Gastrocnemius medialis (tissue), 4 donors: Measurements from ENCODE around the gene MAML3. TPM values are rescaled to one million over a fixed set of nuclear protein-coding genes. Genes with fewer than 3 reads are reported as not detected.

ENCODE experiments used
- ATAC-seq, 2 donors: fragments of 150-250 bp; one replicate each; pipeline ENCODE4 v1.9.1; 2016
- DNase-seq, 2 donors: peaks; one replicate each; pipeline ENCODE4 v3.0.0-alpha.2; 2019
- H3K27ac ChIP-seq, 4 donors: fragments of 200-600 bp; sonication (generic); 1 replicate in 1 of 4; 2 replicates in 3 of 4; pipeline ENCODE4 v1.5.1; 2016 to 2018; ENCODE audit warnings: mild to moderate bottlenecking in 2 of 4, moderate library complexity in 1 of 4
- H3K27me3 ChIP-seq, 3 donors: fragments of 200-600 bp; sonication (generic) in 2 of 3; 1 replicate in 1 of 3; 2 replicates in 2 of 3; pipeline versions ENCODE4 v1.5.1 to v1.6.0; 2016 to 2019; ENCODE audit warnings: mild to moderate bottlenecking in 1 of 3, moderate library complexity in 1 of 3
- H3K36me3 ChIP-seq, 2 donors: fragments of 200-600 bp; sonication (generic) in 1 of 2; one replicate each; pipeline ENCODE4 v1.5.1; 2017 to 2018
- H3K4me1 ChIP-seq, 2 donors: fragments of 200-600 bp; sonication (generic) in 1 of 2; one replicate each; pipeline ENCODE4 v1.5.1; 2016 to 2017; ENCODE audit warnings: mild to moderate bottlenecking in 2 of 2
- H3K4me3 ChIP-seq, 4 donors: fragments of 200-600 bp; sonication (generic) in 3 of 4; 1 replicate in 1 of 4; 2 replicates in 3 of 4; pipeline ENCODE4 v1.5.1; 2016 to 2019; ENCODE audit warnings: mild to moderate bottlenecking in 2 of 4
- H3K9me3 ChIP-seq, 3 donors: fragments of 200-600 bp; sonication (generic) in 2 of 3; 1 replicate in 1 of 3; 2 replicates in 2 of 3; pipeline ENCODE4 v1.5.1; 2016 to 2019
- CTCF ChIP-seq, 5 experiments: fragments of 450-650 bp in 3 of 5; fragments of 200-600 bp in 2 of 5; sonication (generic) in 2 of 5; IDR thresholded peaks in 4 of 5; conservative IDR thresholded peaks in 1 of 5; 1 replicate in 4 of 5; 2 replicates in 1 of 5; pipeline ENCODE4 v1.5.1; 2016 to 2019; ENCODE audit warnings: antibody characterized with exemption in 5 of 5, mild to moderate bottlenecking in 3 of 5, moderate library complexity in 3 of 5
- POLR2A ChIP-seq, 2 donors: fragments of 450-650 bp; IDR thresholded peaks; one replicate each; pipeline ENCODE4 v1.6.1; 2017; ENCODE audit warnings: antibody characterized with exemption in 2 of 2, mild to moderate bottlenecking in 2 of 2, moderate library complexity in 2 of 2
- in situ Hi-C, 4 donors: fragments of 200-750 bp; cut with MboI; loops; one replicate each; pipeline versions ENCODE4 v1.15.0 to v1.8.0; 2017; ENCODE audit warnings: low sequenced_read_pairs in 4 of 4
- intact Hi-C: fragments of 100-400 bp; cut with DNase I; formaldehyde crosslinking; loops from one replicate; pipeline ENCODE4 v1.15.1; 2023; ENCODE audit warnings: low total_unique reads
- total RNA-seq, 4 donors: library from RNA; depleted of rRNA; stranded (reverse); fragments of >200 nt; gene quantifications; one replicate each; pipeline versions ENCODE4 v1.1.0 to v1.2.3, GENCODE V29; 2016

Gene MAML3
- total RNA-seq, 4 donors from 2014 or later, result 0.98 to 1.5 (median 1.4) TPM

- no peaks in the 10 kb centered on the region for H3K27me3 ChIP-seq
- in situ Hi-C loops (loop anchor here in 3 of 4 donors (5.0 to 25.0 kb wide), 5 partner anchors 78 to 422 kb away; no protein-coding TSS in a partner anchor), intact Hi-C loops (loop anchor here (10.0 kb wide), 1 partner anchor 702 kb away; the partner anchor contains the start of gene RAB33B)
- H3K27ac ChIP-seq, result no peak overlapping the region
- no peaks in the 10 kb centered on the region for H3K9me3 ChIP-seq
- no peak for ATAC-seq
- TF ChIP-seq POLR2A (IDR thresholded peaks at IDR 0.05) (no peak), CTCF (IDR thresholded peaks at IDR 0.05 in 4 of 5, conservative IDR thresholded peaks at IDR 0.05 in 1 of 5) (no peak)
- DNase-seq, result no peak
- H3K36me3 ChIP-seq, result no peaks in the 10 kb centered on the region
- H3K4me1 ChIP-seq, result no peaks in the 10 kb centered on the region
- H3K4me3 ChIP-seq, result no peak overlapping the region
Measured at GRCh38 chr4:140156529-140157171, 2.7 kb upstream of the MAML3 start.

- in situ Hi-C loops (loop anchor here (5.0 to 25.0 kb wide), 5 partner anchors 80 to 422 kb away; no protein-coding TSS in a partner anchor), intact Hi-C loops (loop anchor here (1.0 to 10.0 kb wide), 12 partner anchors 99 to 977 kb away; partner anchors contain the start of genes ELF2, ELMOD2, NAA15 and NDUFC1)
- Histone ChIP-seq H3K9me3 (no peaks in the 10 kb centered on the region), H3K36me3 (no peaks in the 10 kb centered on the region), H3K27ac (peak overlapping the region; percentile 93 to 97 (median 94)), H3K27me3 (no peaks in the 10 kb centered on the region), H3K4me1 (peaks cover 0 to 6% of the 10 kb centered on the region in 2 donors), H3K4me3 (peak overlapping the region; percentile 68 to 92 (median 88))
- no peak for ATAC-seq
- TF ChIP-seq CTCF (IDR thresholded peaks at IDR 0.05 in 4 of 5, conservative IDR thresholded peaks at IDR 0.05 in 1 of 5) (no peak), POLR2A (IDR thresholded peaks at IDR 0.05) (no peak)
- DNase-seq, result no peak
Measured at GRCh38 chr4:140154572-140154891, 548 bp upstream of the MAML3 start.

- Histone ChIP-seq H3K27me3 (no peaks in the 10 kb centered on the region), H3K36me3 (no peaks in the 10 kb centered on the region), H3K27ac (peak overlapping the region; percentile 93 to 97 (median 94)), H3K9me3 (no peaks in the 10 kb centered on the region), H3K4me3 (peak overlapping the region; percentile 68 to 92 (median 88)), H3K4me1 (peaks cover 0 to 17% of the 10 kb centered on the region in 2 donors)
- in situ Hi-C loops, result loop anchor here (5.0 to 25.0 kb wide), 5 partner anchors 81 to 421 kb away; no protein-coding TSS in a partner anchor
- intact Hi-C loops, result loop anchor here (2.0 to 10.0 kb wide), 12 partner anchors 85 to 976 kb away; partner anchors contain the start of genes ELF2, ELMOD2, NAA15 and NDUFC1
- no peak for TF ChIP-seq CTCF (IDR thresholded peaks at IDR 0.05 in 4 of 5, conservative IDR thresholded peaks at IDR 0.05 in 1 of 5)
- no peak for TF ChIP-seq POLR2A (IDR thresholded peaks at IDR 0.05)
- no peak for ATAC-seq
- no peak for DNase-seq
Measured at GRCh38 chr4:140153419-140153717, 616 bp downstream of the MAML3 start.

GRCh38 chr4:140152751-140153418 is 1.1 kb downstream of the MAML3 start:
- no peak for TF ChIP-seq POLR2A (IDR thresholded peaks at IDR 0.05)
- no peak for TF ChIP-seq CTCF (IDR thresholded peaks at IDR 0.05 in 4 of 5, conservative IDR thresholded peaks at IDR 0.05 in 1 of 5)
- peak in 1 of 2 donors; percentile 0 for ATAC-seq
- H3K36me3 ChIP-seq, result no peaks in the 10 kb centered on the region
- no peaks in the 10 kb centered on the region for H3K27me3 ChIP-seq
- peak overlapping the region; percentile 93 to 97 (median 94) for H3K27ac ChIP-seq
- DNase-seq, result peak; percentile 27 to 28
- in situ Hi-C loops, result loop anchor here (5.0 to 25.0 kb wide), 5 partner anchors 82 to 421 kb away; no protein-coding TSS in a partner anchor
- H3K9me3 ChIP-seq, result no peaks in the 10 kb centered on the region
- H3K4me3 ChIP-seq, result peak overlapping the region; percentile 68 to 92 (median 88)
- peaks cover 0 to 19% of the 10 kb centered on the region in 2 donors for H3K4me1 ChIP-seq
- intact Hi-C loops, result loop anchor here (2.0 to 10.0 kb wide), 12 partner anchors 86 to 976 kb away; partner anchors contain the start of genes ELF2, ELMOD2, NAA15 and NDUFC1
